ENCODE results near the gene USP17L17.
"Not testable (repeated sequence)": the region's sequence is repeated elsewhere in the genome, so short reads cannot be mapped to it uniquely, and the experiment has no call there.

USP17L17 gene, protein sequence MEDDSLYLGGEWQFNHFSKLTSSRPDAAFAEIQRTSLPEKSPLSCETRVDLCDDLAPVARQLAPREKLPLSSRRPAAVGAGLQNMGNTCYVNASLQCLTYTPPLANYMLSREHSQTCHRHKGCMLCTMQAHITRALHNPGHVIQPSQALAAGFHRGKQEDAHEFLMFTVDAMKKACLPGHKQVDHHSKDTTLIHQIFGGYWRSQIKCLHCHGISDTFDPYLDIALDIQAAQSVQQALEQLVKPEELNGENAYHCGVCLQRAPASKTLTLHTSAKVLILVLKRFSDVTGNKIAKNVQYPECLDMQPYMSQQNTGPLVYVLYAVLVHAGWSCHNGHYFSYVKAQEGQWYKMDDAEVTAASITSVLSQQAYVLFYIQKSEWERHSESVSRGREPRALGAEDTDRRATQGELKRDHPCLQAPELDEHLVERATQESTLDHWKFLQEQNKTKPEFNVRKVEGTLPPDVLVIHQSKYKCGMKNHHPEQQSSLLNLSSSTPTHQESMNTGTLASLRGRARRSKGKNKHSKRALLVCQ

DNA sequence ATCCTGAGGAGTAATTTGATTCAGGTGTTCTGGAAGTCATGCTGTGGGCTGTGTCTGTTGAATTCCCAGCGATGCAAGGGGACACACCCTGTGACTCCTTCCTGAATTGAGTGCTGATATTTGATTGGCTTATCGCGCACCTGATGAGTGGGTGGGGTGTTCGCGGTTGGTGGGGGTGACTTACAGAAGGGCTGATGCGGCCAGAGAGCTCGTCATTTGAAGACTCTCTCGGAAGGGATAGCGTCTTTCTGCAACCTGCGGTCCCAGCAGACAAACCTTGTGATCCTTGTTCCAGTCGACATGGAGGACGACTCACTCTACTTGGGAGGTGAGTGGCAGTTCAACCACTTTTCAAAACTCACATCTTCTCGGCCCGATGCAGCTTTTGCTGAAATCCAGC, at the start of gene USP17L17:
Gene USP17L17 (plus strand): TSS at position 301 of the 400 bp plus-strand sequence. CDS start 0 bp downstream, at position 301.
- not testable (repeated sequence) for DNase-seq

DNA sequence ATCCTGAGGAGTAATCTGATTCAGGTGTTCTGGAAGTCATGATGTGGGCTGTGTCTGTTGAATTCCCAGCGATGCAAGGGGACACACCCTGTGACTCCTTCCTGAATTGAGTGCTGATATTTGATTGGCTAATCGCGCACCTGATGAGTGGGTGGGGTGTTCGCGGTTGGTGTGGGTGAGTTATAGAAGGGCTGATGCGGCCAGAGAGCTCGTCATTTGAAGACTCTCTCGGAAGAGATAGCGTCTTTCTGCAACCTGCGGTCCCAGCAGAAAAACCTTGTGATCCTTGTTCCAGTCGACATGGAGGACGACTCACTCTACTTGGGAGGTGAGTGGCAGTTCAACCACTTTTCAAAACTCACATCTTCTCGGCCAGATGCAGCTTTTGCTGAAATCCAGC, 33.3 kb upstream of the USP17L17 start, which contains the start of gene USP17L10:
Gene USP17L10 (plus strand): TSS at position 301 of the 400 bp plus-strand sequence. CDS start 0 bp downstream, at position 301.
- not testable (repeated sequence) for DNase-seq

DNA sequence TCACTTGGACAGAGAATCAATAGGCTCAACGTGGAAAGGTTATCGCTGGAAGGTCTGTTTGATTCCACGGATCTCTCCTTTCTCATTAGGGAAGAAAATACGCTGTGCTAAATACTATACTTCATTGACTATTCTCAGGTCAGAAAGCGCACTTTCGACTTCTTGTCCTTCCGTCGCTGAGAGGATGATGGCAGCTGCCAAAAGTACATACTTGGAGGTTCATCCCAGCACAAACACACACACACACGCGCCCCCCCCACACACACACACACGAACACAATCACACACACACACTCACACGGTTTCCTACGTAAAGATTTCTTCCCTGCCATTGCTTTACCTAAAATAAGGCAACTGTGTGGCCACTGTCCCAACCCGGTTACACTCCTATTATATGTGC, 29.0 kb upstream of the USP17L17 start:
- DNase-seq = not testable (repeated sequence)

DNA sequence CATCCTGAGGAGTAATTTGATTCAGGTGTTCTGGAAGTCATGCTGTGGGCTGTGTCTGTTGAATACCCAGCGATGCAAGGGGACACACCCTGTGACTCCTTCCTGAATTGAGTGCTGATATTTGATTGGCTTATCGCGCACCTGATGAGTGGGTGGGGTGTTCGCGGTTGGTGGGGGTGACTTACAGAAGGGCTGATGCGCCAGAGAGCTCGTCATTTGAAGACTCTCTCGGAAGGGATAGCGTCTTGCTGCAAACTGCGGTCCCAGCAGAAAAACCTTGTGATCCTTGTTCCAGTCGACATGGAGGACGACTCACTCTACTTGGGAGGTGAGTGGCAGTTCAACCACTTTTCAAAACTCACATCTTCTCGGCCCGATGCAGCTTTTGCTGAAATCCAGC, 28.6 kb upstream of the USP17L17 start, which contains the start of gene USP17L11:
Gene USP17L11 (plus strand): TSS at position 301 of the 400 bp plus-strand sequence. CDS start 0 bp downstream, at position 301.
- not testable (repeated sequence) for DNase-seq

DNA sequence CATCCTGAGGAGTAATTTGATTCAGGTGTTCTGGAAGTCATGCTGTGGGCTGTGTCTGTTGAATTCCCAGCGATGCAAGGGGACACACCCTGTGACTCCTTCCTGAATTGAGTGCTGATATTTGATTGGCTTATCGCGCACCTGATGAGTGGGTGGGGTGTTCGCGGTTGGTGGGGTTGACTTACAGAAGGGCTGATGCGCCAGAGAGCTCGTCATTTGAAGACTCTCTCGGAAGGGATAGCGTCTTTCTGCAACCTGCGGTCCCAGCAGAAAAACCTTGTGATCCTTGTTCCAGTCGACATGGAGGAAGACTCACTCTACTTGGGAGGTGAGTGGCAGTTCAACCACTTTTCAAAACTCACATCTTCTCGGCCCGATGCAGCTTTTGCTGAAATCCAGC, 23.8 kb upstream of the USP17L17 start, which contains the start of gene USP17L12:
Gene USP17L12 (plus strand): TSS at position 301 of the 400 bp plus-strand sequence. CDS start 0 bp downstream, at position 301.
- not testable (repeated sequence) for DNase-seq

DNA sequence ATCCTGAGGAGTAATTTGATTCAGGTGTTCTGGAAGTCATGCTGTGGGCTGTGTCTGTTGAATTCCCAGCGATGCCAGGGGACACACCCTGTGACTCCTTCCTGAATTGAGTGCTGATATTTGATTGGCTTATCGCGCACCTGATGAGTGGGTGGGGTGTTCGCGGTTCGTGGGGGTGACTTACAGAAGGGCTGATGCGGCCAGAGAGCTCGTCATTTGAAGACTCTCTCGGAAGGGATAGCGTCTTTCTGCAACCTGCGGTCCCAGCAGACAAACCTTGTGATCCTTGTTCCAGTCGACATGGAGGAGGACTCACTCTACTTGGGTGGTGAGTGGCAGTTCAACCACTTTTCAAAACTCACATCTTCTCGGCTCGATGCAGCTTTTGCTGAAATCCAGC, 19.1 kb upstream of the USP17L17 start, which contains the start of gene USP17L13:
Gene USP17L13 (plus strand): TSS at position 301 of the 400 bp plus-strand sequence. CDS start 0 bp downstream, at position 301.
- not testable (repeated sequence) for DNase-seq

DNA sequence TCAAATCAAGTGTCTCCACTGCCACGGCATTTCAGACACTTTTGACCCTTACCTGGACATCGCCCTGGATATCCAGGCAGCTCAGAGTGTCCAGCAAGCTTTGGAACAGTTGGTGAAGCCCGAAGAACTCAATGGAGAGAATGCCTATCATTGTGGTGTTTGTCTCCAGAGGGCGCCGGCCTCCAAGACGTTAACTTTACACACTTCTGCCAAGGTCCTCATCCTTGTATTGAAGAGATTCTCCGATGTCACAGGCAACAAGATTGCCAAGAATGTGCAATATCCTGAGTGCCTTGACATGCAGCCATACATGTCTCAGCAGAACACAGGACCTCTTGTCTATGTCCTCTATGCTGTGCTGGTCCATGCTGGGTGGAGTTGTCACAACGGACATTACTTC, 13.4 kb upstream of the USP17L17 start:
- DNase-seq = not testable (repeated sequence)

DNA sequence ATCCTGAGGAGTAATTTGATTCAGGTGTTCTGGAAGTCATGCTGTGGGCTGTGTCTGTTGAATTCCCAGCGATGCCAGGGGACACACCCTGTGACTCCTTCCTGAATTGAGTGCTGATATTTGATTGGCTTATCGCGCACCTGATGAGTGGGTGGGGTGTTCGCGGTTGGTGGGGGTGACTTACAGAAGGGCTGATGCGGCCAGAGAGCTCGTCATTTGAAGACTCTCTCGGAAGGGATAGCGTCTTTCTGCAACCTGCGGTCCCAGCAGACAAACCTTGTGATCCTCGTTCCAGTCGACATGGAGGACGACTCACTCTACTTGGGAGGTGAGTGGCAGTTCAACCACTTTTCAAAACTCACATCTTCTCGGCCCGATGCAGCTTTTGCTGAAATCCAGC, 9.6 kb upstream of the USP17L17 start, which contains the start of gene USP17L15:
Gene USP17L15 (plus strand): TSS at position 301 of the 400 bp plus-strand sequence. CDS start 0 bp downstream, at position 301.
- DNase-seq = not testable (repeated sequence)

DNA sequence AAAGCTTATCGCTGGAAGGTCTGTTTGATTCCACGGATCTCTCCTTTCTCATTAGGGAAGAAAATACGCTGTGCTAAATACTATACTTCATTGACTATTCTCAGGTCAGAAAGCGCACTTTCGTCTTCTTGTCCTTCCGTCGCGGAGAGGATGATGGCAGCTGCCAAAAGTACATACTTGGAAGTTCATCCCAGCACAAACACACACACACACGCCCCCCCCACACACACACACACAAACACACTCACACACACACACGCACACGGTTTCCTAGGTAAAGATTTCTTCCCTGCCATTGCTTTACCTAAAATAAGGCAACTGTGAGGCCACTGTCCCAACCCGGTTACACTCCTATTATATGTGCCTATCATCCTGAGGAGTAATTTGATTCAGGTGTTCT, 5.2 kb upstream of the USP17L17 start:
- not testable (repeated sequence) for DNase-seq

DNA sequence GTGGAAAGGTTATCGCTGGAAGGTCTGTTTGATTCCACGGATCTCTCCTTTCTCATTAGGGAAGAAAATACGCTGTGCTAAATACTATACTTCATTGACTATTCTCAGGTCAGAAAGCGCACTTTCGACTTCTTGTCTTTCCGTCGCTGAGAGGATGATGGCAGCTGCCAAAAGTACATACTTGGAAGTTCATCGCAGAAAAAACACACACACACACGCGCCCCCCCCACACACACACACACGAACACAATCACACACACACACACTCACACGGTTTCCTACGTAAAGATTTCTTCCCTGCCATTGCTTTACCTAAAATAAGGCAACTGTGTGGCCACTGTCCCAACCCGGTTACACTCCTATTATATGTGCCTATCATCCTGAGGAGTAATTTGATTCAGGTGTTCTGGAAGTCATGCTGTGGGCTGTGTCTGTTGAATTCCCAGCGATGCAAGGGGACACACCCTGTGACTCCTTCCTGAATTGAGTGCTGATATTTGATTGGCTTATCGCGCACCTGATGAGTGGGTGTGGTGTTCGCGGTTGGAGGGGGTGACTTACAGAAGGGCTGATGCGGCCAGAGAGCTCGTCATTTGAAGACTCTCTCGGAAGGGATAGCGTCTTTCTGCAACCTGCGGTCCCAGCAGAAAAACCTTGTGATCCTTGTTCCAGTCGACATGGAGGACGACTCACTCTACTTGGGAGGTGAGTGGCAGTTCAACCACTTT, 4.4 kb downstream of the USP17L17 start, which contains the start of gene USP17L18:
Gene USP17L18 (plus strand): TSS at position 678 of the 728 bp plus-strand sequence. CDS start 0 bp downstream, at position 678.
- DNase-seq = not testable (repeated sequence)

DNA sequence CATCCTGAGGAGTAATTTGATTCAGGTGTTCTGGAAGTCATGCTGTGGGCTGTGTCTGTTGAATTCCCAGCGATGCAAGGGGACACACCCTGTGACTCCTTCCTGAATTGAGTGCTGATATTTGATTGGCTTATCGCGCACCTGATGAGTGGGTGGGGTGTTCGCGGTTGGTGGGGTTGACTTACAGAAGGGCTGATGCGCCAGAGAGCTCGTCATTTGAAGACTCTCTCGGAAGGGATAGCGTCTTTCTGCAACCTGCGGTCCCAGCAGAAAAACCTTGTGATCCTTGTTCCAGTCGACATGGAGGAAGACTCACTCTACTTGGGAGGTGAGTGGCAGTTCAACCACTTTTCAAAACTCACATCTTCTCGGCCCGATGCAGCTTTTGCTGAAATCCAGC, 9.4 kb downstream of the USP17L17 start, which contains the start of gene USP17L19:
Gene USP17L19 (plus strand): TSS at position 301 of the 400 bp plus-strand sequence. CDS start 0 bp downstream, at position 301.
- DNase-seq = not testable (repeated sequence)

DNA sequence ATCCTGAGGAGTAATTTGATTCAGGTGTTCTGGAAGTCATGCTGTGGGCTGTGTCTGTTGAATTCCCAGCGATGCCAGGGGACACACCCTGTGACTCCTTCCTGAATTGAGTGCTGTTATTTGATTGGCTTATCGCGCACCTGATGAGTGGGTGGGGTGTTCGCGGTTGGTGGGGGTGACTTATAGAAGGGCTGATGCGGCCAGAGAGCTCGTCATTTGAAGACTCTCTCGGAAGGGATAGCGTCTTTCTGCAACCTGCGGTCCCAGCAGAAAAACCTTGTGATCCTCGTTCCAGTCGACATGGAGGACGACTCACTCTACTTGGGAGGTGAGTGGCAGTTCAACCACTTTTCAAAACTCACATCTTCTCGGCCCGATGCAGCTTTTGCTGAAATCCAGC, 14.1 kb downstream of the USP17L17 start, which contains the start of gene USP17L20:
Gene USP17L20 (plus strand): TSS at position 301 of the 400 bp plus-strand sequence. CDS start 0 bp downstream, at position 301.
- not testable (repeated sequence) for DNase-seq

DNA sequence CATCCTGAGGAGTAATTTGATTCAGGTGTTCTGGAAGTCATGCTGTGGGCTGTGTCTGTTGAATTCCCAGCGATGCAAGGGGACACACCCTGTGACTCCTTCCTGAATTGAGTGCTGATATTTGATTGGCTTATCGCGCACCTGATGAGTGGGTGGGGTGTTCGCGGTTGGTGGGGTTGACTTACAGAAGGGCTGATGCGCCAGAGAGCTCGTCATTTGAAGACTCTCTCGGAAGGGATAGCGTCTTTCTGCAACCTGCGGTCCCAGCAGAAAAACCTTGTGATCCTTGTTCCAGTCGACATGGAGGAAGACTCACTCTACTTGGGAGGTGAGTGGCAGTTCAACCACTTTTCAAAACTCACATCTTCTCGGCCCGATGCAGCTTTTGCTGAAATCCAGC, 18.9 kb downstream of the USP17L17 start, which contains the start of gene USP17L21:
Gene USP17L21 (plus strand): TSS at position 301 of the 400 bp plus-strand sequence. CDS start 0 bp downstream, at position 301.
- not testable (repeated sequence) for DNase-seq

DNA sequence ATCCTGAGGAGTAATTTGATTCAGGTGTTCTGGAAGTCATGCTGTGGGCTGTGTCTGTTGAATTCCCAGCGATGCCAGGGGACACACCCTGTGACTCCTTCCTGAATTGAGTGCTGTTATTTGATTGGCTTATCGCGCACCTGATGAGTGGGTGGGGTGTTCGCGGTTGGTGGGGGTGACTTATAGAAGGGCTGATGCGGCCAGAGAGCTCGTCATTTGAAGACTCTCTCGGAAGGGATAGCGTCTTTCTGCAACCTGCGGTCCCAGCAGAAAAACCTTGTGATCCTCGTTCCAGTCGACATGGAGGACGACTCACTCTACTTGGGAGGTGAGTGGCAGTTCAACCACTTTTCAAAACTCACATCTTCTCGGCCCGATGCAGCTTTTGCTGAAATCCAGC, 23.6 kb downstream of the USP17L17 start, which contains the start of gene USP17L22:
Gene USP17L22 (plus strand): TSS at position 301 of the 400 bp plus-strand sequence. CDS start 0 bp downstream, at position 301.
- DNase-seq = not testable (repeated sequence)

DNA sequence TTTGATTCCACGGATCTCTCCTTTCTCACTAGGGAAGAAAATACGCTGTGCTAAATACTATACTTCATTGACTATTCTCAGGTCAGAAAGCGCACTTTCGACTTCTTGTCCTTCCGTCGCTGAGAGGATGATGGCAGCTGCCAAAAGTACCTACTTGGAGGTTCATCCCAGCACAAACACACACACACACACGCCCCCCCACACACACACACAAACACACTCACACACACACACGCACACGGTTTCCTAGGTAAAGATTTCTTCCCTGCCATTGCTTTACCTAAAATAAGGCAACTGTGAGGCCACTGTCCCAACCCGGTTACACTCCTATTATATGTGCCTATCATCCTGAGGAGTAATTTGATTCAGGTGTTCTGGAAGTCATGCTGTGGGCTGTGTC, 28.0 kb downstream of the USP17L17 start:
- DNase-seq = not testable (repeated sequence)
